Measurements from ENCODE around the gene HAO2. TPM values are rescaled to one million over a fixed set of nuclear protein-coding genes. Genes with fewer than 3 reads are reported as not detected.

Gene HAO2
- total and polyA plus RNA-seq, 4 donors = not detected

- H3K9me3 ChIP-seq (ENCODE audit: control insufficient read depth in 4 of 4, insufficient read depth in 3 of 4, low read length in 3 of 4) = peaks cover 0 to 3% (median 0%) of the 10 kb centered on the region in 4 donors
- no peak overlapping the region for H3K9ac ChIP-seq (ENCODE audit: insufficient read depth in 1 of 2, low read length in 2 of 2)
- H3K27me3 ChIP-seq (ENCODE audit: control insufficient read depth in 3 of 3, insufficient read depth in 3 of 3, low read length in 2 of 3) = no peaks in the 10 kb centered on the region
- ATAC-seq (ENCODE audit: insufficient read depth, low FRiP score) (no peak), DNase-seq (no peak)
- no peak for TF ChIP-seq CTCF (IDR thresholded peaks at IDR 0.05; ENCODE audit: control extremely low read depth, extremely low read depth)
- no peak overlapping the region for H3K27ac ChIP-seq (ENCODE audit: low read depth in 1 of 2, low read length in 1 of 2)
- WGBS, 2 donors = 92 to 100% methylated on average over 2 of the region's 2 CpGs
- H3K4me1 ChIP-seq (ENCODE audit: control insufficient read depth in 5 of 5, insufficient read depth in 5 of 5, low read length in 5 of 5) = peaks cover 0 to 27% (median 0%) of the 10 kb centered on the region in 5 donors
- H3K36me3 ChIP-seq (ENCODE audit: control insufficient read depth in 4 of 4, insufficient read depth in 4 of 4, low read length in 4 of 4) = no peaks in the 10 kb centered on the region
- H3K4me3 ChIP-seq = no peak overlapping the region
These were observed 2.2 kb downstream of the HAO2 start for GRCh38 chr1:119370748-119371147.

GRCh38 chr1:119371815-119372214 is 3.2 kb downstream of the HAO2 start:
- Histone ChIP-seq H3K9ac (ENCODE audit: insufficient read depth in 1 of 2, low read length in 2 of 2) (no peak overlapping the region), H3K36me3 (ENCODE audit: control insufficient read depth in 4 of 4, insufficient read depth in 4 of 4, low read length in 4 of 4) (no peaks in the 10 kb centered on the region), H3K27me3 (ENCODE audit: control insufficient read depth in 3 of 3, insufficient read depth in 3 of 3, low read length in 2 of 3) (no peaks in the 10 kb centered on the region), H3K4me1 (ENCODE audit: control insufficient read depth in 5 of 5, insufficient read depth in 5 of 5, low read length in 5 of 5) (peaks cover 0 to 27% (median 0%) of the 10 kb centered on the region in 5 donors), H3K27ac (ENCODE audit: low read depth in 1 of 2, low read length in 1 of 2) (no peak overlapping the region), H3K9me3 (ENCODE audit: control insufficient read depth in 4 of 4, insufficient read depth in 3 of 4, low read length in 3 of 4) (peaks cover 0 to 3% (median 0%) of the 10 kb centered on the region in 4 donors), H3K4me3 (no peak overlapping the region)
- peak in 1 of 3 donors; percentile 42 for DNase-seq
- TF ChIP-seq CTCF (IDR thresholded peaks at IDR 0.05; ENCODE audit: control extremely low read depth, extremely low read depth) = no peak
- WGBS, 2 donors = 37 to 54% methylated on average over 2 of the region's 2 CpGs
- ATAC-seq (ENCODE audit: insufficient read depth, low FRiP score) = no peak

GRCh38 chr1:119372503-119373086 is 4.0 kb downstream of the HAO2 start:
- H3K9me3 ChIP-seq (ENCODE audit: control insufficient read depth in 4 of 4, insufficient read depth in 3 of 4, low read length in 3 of 4) = peaks cover 0 to 3% (median 0%) of the 10 kb centered on the region in 4 donors
- DNase-seq (peak; percentile 82 to 97 (median 94)), ATAC-seq (ENCODE audit: insufficient read depth, low FRiP score) (no peak)
- 23 to 24% methylated on average over 6 of the region's 6 CpGs for WGBS, 2 donors
- no peaks in the 10 kb centered on the region for H3K36me3 ChIP-seq (ENCODE audit: control insufficient read depth in 4 of 4, insufficient read depth in 4 of 4, low read length in 4 of 4)
- no peaks in the 10 kb centered on the region for H3K27me3 ChIP-seq (ENCODE audit: control insufficient read depth in 3 of 3, insufficient read depth in 3 of 3, low read length in 2 of 3)
- no peak overlapping the region for H3K27ac ChIP-seq (ENCODE audit: low read depth in 1 of 2, low read length in 1 of 2)
- peaks cover 0 to 27% (median 0%) of the 10 kb centered on the region in 5 donors for H3K4me1 ChIP-seq (ENCODE audit: control insufficient read depth in 5 of 5, insufficient read depth in 5 of 5, low read length in 5 of 5)
- H3K9ac ChIP-seq (ENCODE audit: insufficient read depth in 1 of 2, low read length in 2 of 2) = peak overlapping the region in 1 of 2 donors; percentile 14
- no peak for TF ChIP-seq CTCF (IDR thresholded peaks at IDR 0.05; ENCODE audit: control extremely low read depth, extremely low read depth)
- no peak overlapping the region for H3K4me3 ChIP-seq

DNA sequence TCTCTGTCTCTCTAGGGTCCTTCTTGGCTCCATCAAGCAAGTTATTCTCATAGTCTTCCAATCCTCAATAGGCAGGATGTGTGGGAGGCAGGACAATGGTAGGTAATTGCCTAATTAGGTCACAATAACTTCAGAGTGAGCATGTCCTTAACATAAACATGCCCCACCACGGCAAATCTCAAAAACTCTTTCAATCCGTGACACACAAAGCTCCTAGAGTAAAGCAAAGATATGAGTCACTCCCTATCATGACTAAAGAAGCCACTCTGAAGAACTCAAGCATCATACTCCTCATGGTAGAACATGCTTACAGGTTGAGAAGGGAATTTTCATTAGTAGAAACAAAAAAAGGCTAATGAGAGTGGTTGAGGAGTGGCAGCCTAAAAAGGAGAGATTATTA is 4.9 kb downstream of the HAO2 start:
- no peak for ATAC-seq (ENCODE audit: insufficient read depth, low FRiP score)
- TF ChIP-seq CTCF (IDR thresholded peaks at IDR 0.05; ENCODE audit: control extremely low read depth, extremely low read depth) = no peak

More for the DNA sequence above, 4.9 kb downstream of the HAO2 start:
- H3K4me3 ChIP-seq = no peak overlapping the region
- no peak for DNase-seq
- no peaks in the 10 kb centered on the region for H3K36me3 ChIP-seq (ENCODE audit: control insufficient read depth in 4 of 4, insufficient read depth in 4 of 4, low read length in 4 of 4)
- WGBS, 2 donors = 34 to 58% methylated on average over 2 of the region's 2 CpGs
- peaks cover 0 to 27% (median 0%) of the 10 kb centered on the region in 5 donors for H3K4me1 ChIP-seq (ENCODE audit: control insufficient read depth in 5 of 5, insufficient read depth in 5 of 5, low read length in 5 of 5)
- H3K9me3 ChIP-seq (ENCODE audit: control insufficient read depth in 4 of 4, insufficient read depth in 3 of 4, low read length in 3 of 4) = peaks cover 0 to 3% (median 0%) of the 10 kb centered on the region in 4 donors
- H3K9ac ChIP-seq (ENCODE audit: insufficient read depth in 1 of 2, low read length in 2 of 2) = no peak overlapping the region
- H3K27me3 ChIP-seq (ENCODE audit: control insufficient read depth in 3 of 3, insufficient read depth in 3 of 3, low read length in 2 of 3) = no peaks in the 10 kb centered on the region
- H3K27ac ChIP-seq (ENCODE audit: low read depth in 1 of 2, low read length in 1 of 2) = no peak overlapping the region
